ENCODE data around the gene ALG10B. TPM values are rescaled to one million over a fixed set of nuclear protein-coding genes. Genes with fewer than 3 reads are reported as not detected.
"Not testable (repeated sequence)": the region's sequence is repeated elsewhere in the genome, so short reads cannot be mapped to it uniquely, and the experiment has no call there.

ALG10B gene
- 1.5 and 2.9 TPM in 2 replicates for total RNA-seq (2014; rRNA removed; shearing (Covaris generic))

- peak; percentile 91 to 94 for DNase-seq (ENCODE audit: low read depth in 1 of 2, low spot score in 2 of 2)
- H3K9me3 ChIP-seq (replicated peaks), result no peaks in the 10 kb centered on the region
- no peaks in the 10 kb centered on the region for H3K27me3 ChIP-seq (replicated peaks)
- H3K4me1 ChIP-seq (replicated peaks), result no peaks in the 10 kb centered on the region
- H3K36me3 ChIP-seq, result no peaks in the 10 kb centered on the region
- H3K27ac ChIP-seq, result peak within 1 kb of the TSS; percentile 43; the same call in 1 of the 2 replicates
- H3K4me3 ChIP-seq, result peak within 1 kb of the TSS; percentile 45
Measured at GRCh38 chr12:38316391-38317129, at the start of gene ALG10B. Gene ALG10B (plus strand): TSS chr12:38316774. CDS start chr12:38316894, 120 bp downstream.

DNA sequence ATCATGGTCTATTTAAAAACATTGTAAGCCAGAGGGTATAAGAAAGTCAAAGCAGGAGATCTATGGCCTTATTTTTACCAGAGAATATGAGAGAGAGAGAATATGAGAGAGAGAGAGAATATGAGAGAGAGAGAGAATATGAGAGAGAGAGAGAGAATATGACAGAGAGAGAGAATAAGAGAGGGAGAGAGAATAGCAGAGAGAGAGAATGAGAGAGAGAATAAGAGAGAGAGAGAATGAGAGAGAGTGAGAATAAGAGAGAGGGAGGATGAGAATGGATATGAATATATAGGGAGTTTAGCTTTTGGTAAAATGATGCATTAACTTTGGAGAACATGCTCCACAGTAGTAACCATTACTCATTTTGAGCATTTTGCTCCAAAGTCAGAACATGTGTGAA is 48.0 kb upstream of the ALG10B start:
- Histone ChIP-seq H3K4me3 (no peak overlapping the region), H3K4me1 (replicated peaks) (no peaks in the 10 kb centered on the region), H3K9me3 (replicated peaks) (no peaks in the 10 kb centered on the region), H3K27ac (no peak overlapping the region), H3K36me3 (no peaks in the 10 kb centered on the region), H3K27me3 (replicated peaks) (no peaks in the 10 kb centered on the region)
- no peak for DNase-seq (ENCODE audit: low read depth in 1 of 2, low spot score in 2 of 2)

DNA sequence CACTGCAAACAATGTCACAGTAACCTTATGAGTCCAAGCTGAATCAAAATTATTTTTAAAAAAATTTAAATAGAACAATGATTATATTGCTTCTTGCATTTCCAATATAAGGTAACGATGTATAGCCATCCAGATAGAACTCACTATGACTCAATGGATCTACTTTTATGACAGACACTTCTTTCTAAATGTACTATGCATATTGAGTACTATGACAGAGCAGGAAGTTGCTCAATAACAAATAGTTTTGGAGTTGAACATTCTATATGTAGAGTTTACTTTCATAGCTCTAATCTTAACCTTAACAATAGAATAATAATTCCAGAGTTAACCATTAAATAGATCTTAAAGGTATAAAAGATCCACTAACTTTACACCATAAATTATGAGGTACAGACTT is 46.7 kb upstream of the ALG10B start:
- H3K27ac ChIP-seq, result no peak overlapping the region
- no peak for DNase-seq (ENCODE audit: low read depth in 1 of 2, low spot score in 2 of 2)
- H3K9me3 ChIP-seq (replicated peaks), result no peaks in the 10 kb centered on the region
- no peaks in the 10 kb centered on the region for H3K36me3 ChIP-seq
- no peak overlapping the region for H3K4me3 ChIP-seq
- no peaks in the 10 kb centered on the region for H3K4me1 ChIP-seq (replicated peaks)
- no peaks in the 10 kb centered on the region for H3K27me3 ChIP-seq (replicated peaks)

- no peaks in the 10 kb centered on the region for H3K27me3 ChIP-seq (replicated peaks)
- H3K4me1 ChIP-seq (replicated peaks), result no peaks in the 10 kb centered on the region
- no peak for DNase-seq (ENCODE audit: low read depth in 1 of 2, low spot score in 2 of 2)
- no peaks in the 10 kb centered on the region for H3K36me3 ChIP-seq
- H3K27ac ChIP-seq, result no peak overlapping the region
- no peaks in the 10 kb centered on the region for H3K9me3 ChIP-seq (replicated peaks)
- H3K4me3 ChIP-seq, result no peak overlapping the region
Measured at GRCh38 chr12:38279756-38280155, 36.8 kb upstream of the ALG10B start.

DNA sequence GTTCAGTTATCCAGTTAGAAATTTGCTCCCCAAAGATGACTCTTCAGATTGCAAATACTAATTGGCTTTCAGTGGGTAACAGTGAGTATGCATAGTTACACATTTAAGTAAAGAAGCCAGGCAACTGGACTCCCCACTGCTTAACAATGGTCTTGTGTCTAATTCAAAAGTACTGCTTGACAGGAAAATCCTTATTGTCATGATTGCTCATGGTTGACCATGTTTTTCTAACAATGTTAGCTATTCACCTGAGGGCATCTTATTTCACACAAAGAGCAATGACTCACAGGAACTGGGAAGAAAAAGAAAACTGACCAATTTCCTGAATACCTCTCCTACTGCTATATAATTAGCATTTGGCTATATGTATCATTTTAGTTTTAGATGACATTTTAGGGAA is 33.7 kb upstream of the ALG10B start:
- no peaks in the 10 kb centered on the region for H3K36me3 ChIP-seq
- H3K9me3 ChIP-seq (replicated peaks), result no peaks in the 10 kb centered on the region
- no peaks in the 10 kb centered on the region for H3K27me3 ChIP-seq (replicated peaks)
- H3K4me1 ChIP-seq (replicated peaks), result no peaks in the 10 kb centered on the region
- no peak overlapping the region for H3K27ac ChIP-seq
- DNase-seq (ENCODE audit: low read depth in 1 of 2, low spot score in 2 of 2), result no peak
- no peak overlapping the region for H3K4me3 ChIP-seq

- H3K27me3 ChIP-seq (replicated peaks), result no peaks in the 10 kb centered on the region
- no peak overlapping the region for H3K27ac ChIP-seq
Measured at GRCh38 chr12:38289396-38289795, 27.2 kb upstream of the ALG10B start.

GRCh38 chr12:38291160-38291559 is 25.4 kb upstream of the ALG10B start:
- H3K4me3 ChIP-seq, result no peak overlapping the region
- no peak overlapping the region for H3K27ac ChIP-seq
- H3K36me3 ChIP-seq, result no peaks in the 10 kb centered on the region

More at GRCh38 chr12:38289396-38289795, 27.2 kb upstream of the ALG10B start:
- H3K4me1 ChIP-seq (replicated peaks), result no peaks in the 10 kb centered on the region
- no peak overlapping the region for H3K4me3 ChIP-seq
- H3K36me3 ChIP-seq, result no peaks in the 10 kb centered on the region
- DNase-seq (ENCODE audit: low read depth in 1 of 2, low spot score in 2 of 2), result no peak
- H3K9me3 ChIP-seq (replicated peaks), result no peaks in the 10 kb centered on the region

DNA sequence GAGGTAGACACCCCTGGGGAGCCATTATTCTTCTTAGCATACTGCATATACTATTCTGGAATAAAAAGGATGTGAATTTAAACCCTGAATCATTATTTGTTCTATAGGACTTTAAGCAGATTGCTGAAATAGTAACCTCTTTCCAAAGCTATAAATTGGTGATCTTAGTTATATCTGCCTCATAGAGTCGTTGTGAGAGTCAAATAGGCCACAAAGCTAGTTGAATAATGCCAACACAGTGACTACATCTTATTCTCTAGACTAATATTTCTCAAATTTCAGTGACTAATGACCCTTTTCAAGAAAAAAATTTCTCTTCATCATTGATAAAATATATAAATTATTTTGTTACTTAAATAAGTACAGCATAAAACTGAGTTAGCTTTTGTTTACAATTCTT is 13.6 kb upstream of the ALG10B start:
- H3K9me3 ChIP-seq (replicated peaks); H3K27ac ChIP-seq; H3K4me3 ChIP-seq; H3K4me1 ChIP-seq (replicated peaks); H3K36me3 ChIP-seq; DNase-seq (ENCODE audit: low read depth in 1 of 2, low spot score in 2 of 2); H3K27me3 ChIP-seq (replicated peaks): not testable (repeated sequence)

More at GRCh38 chr12:38291160-38291559, 25.4 kb upstream of the ALG10B start:
- no peak for DNase-seq (ENCODE audit: low read depth in 1 of 2, low spot score in 2 of 2)
- Histone ChIP-seq H3K27me3 (replicated peaks) (no peaks in the 10 kb centered on the region), H3K9me3 (replicated peaks) (no peaks in the 10 kb centered on the region), H3K4me1 (replicated peaks) (no peaks in the 10 kb centered on the region)

- H3K9me3 ChIP-seq (replicated peaks); H3K27me3 ChIP-seq (replicated peaks); H3K4me3 ChIP-seq; H3K27ac ChIP-seq; H3K36me3 ChIP-seq; H3K4me1 ChIP-seq (replicated peaks); DNase-seq (ENCODE audit: low read depth in 1 of 2, low spot score in 2 of 2): not testable (repeated sequence)
Measured at GRCh38 chr12:38321966-38322365, 5.4 kb downstream of the ALG10B start.

- Histone ChIP-seq H3K27ac (no peak overlapping the region), H3K36me3 (no peaks in the 10 kb centered on the region), H3K4me1 (replicated peaks) (no peaks in the 10 kb centered on the region), H3K9me3 (replicated peaks) (no peaks in the 10 kb centered on the region), H3K27me3 (replicated peaks) (no peaks in the 10 kb centered on the region), H3K4me3 (no peak overlapping the region)
- no peak for DNase-seq (ENCODE audit: low read depth in 1 of 2, low spot score in 2 of 2)
Measured at GRCh38 chr12:38324912-38325311, 8.3 kb downstream of the ALG10B start.

GRCh38 chr12:38327356-38327755 is 10.8 kb downstream of the ALG10B start:
- Histone ChIP-seq H3K4me1 (replicated peaks) (no peaks in the 10 kb centered on the region), H3K27me3 (replicated peaks) (no peaks in the 10 kb centered on the region), H3K27ac (no peak overlapping the region), H3K9me3 (replicated peaks) (no peaks in the 10 kb centered on the region), H3K4me3 (no peak overlapping the region), H3K36me3 (no peaks in the 10 kb centered on the region)
- DNase-seq (ENCODE audit: low read depth in 1 of 2, low spot score in 2 of 2), result no peak

DNA sequence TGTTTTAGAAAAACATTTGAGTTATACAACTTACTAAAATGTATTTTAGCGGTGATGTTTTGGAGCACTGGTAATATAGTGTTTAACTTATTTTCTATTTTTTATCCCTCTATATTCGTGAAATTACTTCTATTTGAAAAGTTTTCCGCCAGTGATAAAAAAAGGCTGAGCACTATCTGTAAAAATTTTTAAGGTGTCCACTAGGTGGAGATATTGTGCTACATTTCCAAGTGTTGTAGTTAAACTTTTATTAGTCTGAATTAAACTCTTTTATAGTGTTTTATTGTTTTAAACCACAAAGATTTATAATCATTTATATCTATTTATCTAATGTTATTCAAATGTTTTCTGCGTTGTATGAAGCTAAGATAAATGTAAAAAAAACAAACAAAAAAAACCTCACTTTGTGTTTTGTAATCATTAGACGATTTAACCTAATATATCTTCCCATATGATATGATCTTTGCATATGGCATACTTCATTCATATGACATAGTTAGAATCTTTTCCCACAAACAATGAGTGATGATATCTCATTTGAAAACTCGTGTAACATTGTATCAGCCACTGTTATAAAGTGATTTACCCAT is 11.8 kb downstream of the ALG10B start:
- no peaks in the 10 kb centered on the region for H3K36me3 ChIP-seq
- no peak overlapping the region for H3K27ac ChIP-seq
- H3K4me1 ChIP-seq (replicated peaks), result no peaks in the 10 kb centered on the region
- no peak overlapping the region for H3K4me3 ChIP-seq
- peak in 1 of 2 experiments; percentile 9 for DNase-seq (ENCODE audit: low read depth in 1 of 2, low spot score in 2 of 2)
- no peaks in the 10 kb centered on the region for H3K27me3 ChIP-seq (replicated peaks)
- no peaks in the 10 kb centered on the region for H3K9me3 ChIP-seq (replicated peaks)

DNA sequence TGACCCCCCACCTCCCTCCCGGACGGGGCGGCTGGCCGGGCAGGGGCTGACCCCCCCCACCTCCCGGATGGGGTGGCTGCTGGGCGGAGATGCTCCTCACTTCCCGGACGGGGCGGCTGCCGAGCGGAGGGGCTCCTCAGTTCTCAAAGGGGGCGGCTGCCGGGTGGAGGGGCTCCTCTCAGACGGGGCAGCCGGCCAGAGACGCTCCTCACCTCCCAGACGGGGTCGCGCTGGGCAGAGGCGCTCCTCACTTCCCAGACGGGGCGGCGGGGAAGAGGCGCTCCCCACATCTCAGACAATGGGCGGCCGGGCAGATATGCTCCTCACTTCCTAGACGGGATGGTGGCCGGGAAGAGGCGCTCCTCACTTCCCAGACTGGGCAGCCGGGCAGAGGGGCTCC is 13.8 kb downstream of the ALG10B start:
- not testable (repeated sequence) for H3K4me3 ChIP-seq; H3K27ac ChIP-seq; H3K9me3 ChIP-seq (replicated peaks); H3K27me3 ChIP-seq (replicated peaks); H3K36me3 ChIP-seq; H3K4me1 ChIP-seq (replicated peaks); DNase-seq (ENCODE audit: low read depth in 1 of 2, low spot score in 2 of 2)

- Histone ChIP-seq H3K4me3 (no peak overlapping the region), H3K4me1 (replicated peaks) (no peaks in the 10 kb centered on the region), H3K27me3 (replicated peaks) (no peaks in the 10 kb centered on the region), H3K9me3 (replicated peaks) (no peaks in the 10 kb centered on the region), H3K36me3 (no peaks in the 10 kb centered on the region), H3K27ac (no peak overlapping the region)
- DNase-seq (ENCODE audit: low read depth in 1 of 2, low spot score in 2 of 2), result no peak
Measured at GRCh38 chr12:38332814-38333213, 16.2 kb downstream of the ALG10B start.

All from SJSA1 (cell line).